GM18909 (cell line): ENCODE measurements around the gene GAGE12E.
"Not testable (repeated sequence)": the region's sequence is repeated elsewhere in the genome, so short reads cannot be mapped to it uniquely, and the experiment has no call there.

ENCODE experiments used
- ATAC-seq: cut with Tn5 transposase; IDR thresholded peaks from one replicate; pipeline ENCODE4 v1.9.1; 2021; ENCODE audit warnings: mild to moderate bottlenecking; ENCODE audit not compliant: unreplicated experiment, poor library complexity

GAGE12E gene, protein sequence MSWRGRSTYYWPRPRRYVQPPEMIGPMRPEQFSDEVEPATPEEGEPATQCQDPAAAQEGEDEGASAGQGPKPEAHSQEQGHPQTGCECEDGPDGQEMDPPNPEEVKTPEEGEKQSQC

DNA sequence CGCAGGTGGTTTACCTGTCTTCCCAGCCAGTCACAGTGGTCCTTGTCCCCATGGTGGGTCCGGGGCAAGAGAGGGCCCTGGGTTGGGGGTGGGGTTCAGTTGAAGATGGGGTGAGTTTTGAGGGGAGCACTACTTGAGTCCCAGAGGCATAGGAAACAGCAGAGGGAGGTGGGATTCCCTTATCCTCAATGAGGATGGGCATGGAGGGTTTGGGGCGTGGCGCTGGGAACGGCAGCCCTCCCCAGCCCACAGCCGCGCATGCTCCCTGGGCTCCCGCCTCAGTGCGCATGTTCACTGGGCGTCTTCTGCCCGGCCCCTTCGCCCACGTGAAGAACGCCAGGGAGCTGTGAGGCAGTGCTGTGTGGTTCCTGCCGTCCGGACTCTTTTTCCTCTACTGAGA, at the start of gene GAGE12E:
GAGE12E (plus strand) TSS at position 301 of the 400 bp plus-strand sequence. CDS start 1,155 bp downstream, outside the sequence.
- ATAC-seq, result not testable (repeated sequence)

DNA sequence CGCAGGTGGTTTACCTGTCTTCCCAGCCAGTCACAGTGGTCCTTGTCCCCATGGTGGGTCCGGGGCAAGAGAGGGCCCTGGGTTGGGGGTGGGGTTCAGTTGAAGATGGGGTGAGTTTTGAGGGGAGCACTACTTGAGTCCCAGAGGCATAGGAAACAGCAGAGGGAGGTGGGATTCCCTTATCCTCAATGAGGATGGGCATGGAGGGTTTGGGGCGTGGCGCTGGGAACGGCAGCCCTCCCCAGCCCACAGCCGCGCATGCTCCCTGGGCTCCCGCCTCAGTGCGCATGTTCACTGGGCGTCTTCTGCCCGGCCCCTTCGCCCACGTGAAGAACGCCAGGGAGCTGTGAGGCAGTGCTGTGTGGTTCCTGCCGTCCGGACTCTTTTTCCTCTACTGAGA, 19.2 kb upstream of the GAGE12E start, which contains the start of gene GAGE12C:
GAGE12C (plus strand) TSS at position 301 of the 400 bp plus-strand sequence. CDS start 1,155 bp downstream, outside the sequence.
- ATAC-seq, result not testable (repeated sequence)

DNA sequence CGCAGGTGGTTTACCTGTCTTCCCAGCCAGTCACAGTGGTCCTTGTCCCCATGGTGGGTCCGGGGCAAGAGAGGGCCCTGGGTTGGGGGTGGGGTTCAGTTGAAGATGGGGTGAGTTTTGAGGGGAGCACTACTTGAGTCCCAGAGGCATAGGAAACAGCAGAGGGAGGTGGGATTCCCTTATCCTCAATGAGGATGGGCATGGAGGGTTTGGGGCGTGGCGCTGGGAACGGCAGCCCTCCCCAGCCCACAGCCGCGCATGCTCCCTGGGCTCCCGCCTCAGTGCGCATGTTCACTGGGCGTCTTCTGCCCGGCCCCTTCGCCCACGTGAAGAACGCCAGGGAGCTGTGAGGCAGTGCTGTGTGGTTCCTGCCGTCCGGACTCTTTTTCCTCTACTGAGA, 9.7 kb upstream of the GAGE12E start, which contains the start of gene GAGE12D:
GAGE12D (plus strand) TSS at position 301 of the 400 bp plus-strand sequence. CDS start 1,155 bp downstream, outside the sequence.
- not testable (repeated sequence) for ATAC-seq

GRCh38 chrX:49560542-49560941, 9.5 kb downstream of the GAGE12E start, which contains the start of gene GAGE12F:
GAGE12F (plus strand) TSS chrX:49560842; CDS start chrX:49561997, 1,155 bp downstream.
- not testable (repeated sequence) for ATAC-seq

DNA sequence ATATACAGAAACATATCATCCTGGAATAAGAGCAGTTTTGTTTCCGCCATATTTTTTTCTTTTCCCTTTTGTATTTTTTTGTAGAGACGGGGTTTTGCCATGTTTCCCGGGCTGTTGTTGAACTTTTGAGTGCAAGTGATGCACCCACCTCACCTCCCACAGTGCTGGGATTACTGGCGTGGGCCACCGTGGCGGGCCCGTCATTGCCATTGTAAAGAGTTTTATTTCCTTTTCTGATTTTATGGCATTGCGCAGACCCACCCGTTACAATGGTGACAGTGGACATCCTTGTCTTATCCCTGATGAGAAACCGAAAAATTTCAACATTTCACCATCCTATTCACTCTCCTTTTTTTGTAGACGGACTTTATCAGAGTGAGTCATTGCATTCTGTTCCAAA, 17.6 kb downstream of the GAGE12E start:
- ATAC-seq, result not testable (repeated sequence)

DNA sequence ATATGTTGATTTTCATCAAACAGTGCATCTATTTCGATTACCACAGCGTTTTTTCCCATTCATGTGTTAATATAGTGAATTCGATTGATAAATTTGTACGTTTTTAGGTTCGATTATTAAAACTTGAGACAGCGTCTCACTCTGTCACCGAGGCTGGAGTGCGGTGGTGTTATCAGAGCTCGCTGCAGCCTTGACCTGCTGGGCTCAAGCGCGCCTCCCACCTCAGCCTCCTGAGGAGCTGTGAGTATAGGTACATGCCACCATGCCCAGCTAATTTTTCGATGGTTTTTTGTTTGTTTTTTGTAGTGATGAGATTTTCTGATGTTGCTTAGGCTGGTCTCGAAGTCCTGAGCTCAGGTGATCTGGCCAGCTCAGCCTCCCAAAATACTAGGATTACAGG, 18.1 kb downstream of the GAGE12E start:
- ATAC-seq, result not testable (repeated sequence)

- not testable (repeated sequence) for ATAC-seq
These were observed 19.0 kb downstream of the GAGE12E start, which contains the start of gene GAGE12G for GRCh38 chrX:49570100-49570499. GAGE12G (plus strand) TSS chrX:49570400; CDS start chrX:49571555, 1,155 bp downstream.

GRCh38 chrX:49579649-49580048, 28.6 kb downstream of the GAGE12E start, which contains the start of gene GAGE12H:
GAGE12H (plus strand) TSS chrX:49579949; CDS start chrX:49581104, 1,155 bp downstream.
- not testable (repeated sequence) for ATAC-seq

DNA sequence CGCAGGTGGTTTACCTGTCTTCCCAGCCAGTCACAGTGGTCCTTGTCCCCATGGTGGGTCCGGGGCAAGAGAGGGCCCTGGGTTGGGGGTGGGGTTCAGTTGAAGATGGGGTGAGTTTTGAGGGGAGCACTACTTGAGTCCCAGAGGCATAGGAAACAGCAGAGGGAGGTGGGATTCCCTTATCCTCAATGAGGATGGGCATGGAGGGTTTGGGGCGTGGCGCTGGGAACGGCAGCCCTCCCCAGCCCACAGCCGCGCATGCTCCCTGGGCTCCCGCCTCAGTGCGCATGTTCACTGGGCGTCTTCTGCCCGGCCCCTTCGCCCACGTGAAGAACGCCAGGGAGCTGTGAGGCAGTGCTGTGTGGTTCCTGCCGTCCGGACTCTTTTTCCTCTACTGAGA, 38.1 kb downstream of the GAGE12E start, which contains the start of gene GAGE2A:
GAGE2A (plus strand) TSS at position 301 of the 400 bp plus-strand sequence. CDS start 1,155 bp downstream, outside the sequence.
- not testable (repeated sequence) for ATAC-seq

DNA sequence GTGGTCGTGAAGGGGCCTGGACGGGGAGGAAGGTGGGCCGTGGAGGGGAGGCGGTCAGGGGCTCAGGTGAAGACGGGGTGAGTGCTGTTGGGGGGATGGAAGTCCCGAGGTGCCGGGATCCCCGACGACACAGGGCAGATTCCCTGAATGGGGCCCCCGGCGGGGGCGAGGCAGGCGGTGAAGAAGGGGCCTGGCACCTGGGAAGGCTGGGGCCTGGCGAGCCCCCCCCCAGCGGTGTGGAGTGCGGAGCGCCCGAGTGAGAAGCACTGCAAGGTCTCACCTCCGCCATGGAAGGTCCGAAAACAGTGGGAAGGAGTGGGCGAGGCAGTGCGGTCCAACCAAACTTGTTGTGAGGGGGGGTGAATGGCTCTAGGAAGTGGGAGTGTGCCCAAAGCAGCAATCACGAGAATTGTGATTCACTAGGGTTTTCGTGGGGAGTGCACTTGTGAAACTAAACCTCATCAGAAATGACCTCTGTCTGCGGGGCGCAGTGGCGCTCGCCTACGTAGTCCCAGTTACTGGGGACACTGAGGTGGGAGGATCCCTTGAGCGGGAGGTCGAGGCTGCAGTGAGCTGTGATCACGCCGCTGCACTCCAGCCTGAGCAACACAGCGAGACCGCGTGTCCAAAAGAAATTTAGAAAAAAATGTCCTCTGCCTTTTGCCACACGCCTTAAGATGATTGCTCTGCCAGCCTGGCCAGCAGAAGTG, 38.8 kb downstream of the GAGE12E start:
- ATAC-seq, result not testable (repeated sequence)

GRCh38 chrX:49590488-49590887, 39.4 kb downstream of the GAGE12E start:
- not testable (repeated sequence) for ATAC-seq

DNA sequence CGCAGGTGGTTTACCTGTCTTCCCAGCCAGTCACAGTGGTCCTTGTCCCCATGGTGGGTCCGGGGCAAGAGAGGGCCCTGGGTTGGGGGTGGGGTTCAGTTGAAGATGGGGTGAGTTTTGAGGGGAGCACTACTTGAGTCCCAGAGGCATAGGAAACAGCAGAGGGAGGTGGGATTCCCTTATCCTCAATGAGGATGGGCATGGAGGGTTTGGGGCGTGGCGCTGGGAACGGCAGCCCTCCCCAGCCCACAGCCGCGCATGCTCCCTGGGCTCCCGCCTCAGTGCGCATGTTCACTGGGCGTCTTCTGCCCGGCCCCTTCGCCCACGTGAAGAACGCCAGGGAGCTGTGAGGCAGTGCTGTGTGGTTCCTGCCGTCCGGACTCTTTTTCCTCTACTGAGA, 47.6 kb downstream of the GAGE12E start, which contains the start of gene GAGE1:
GAGE1 (plus strand) TSS at position 301 of the 400 bp plus-strand sequence. CDS start 1,155 bp downstream, outside the sequence.
- not testable (repeated sequence) for ATAC-seq
